ENCODE results near the gene KCNMB4.
A peak's percentile ranks its signal among the peaks of the same experiment; 100 is the strongest.

Gene KCNMB4

GRCh38 chr12:70365648-70366518 lies at the start of gene KCNMB4:
KCNMB4 (plus strand) TSS chr12:70366290; CDS start chr12:70366735, 445 bp downstream.
- peak; percentile 53 for DNase-seq (ENCODE audit: low spot score)

- no peak for DNase-seq (ENCODE audit: low spot score)
Observed at GRCh38 chr12:70317781-70318180, 48.3 kb upstream of the KCNMB4 start.

GRCh38 chr12:70319605-70320004 lies 46.5 kb upstream of the KCNMB4 start:
- DNase-seq (ENCODE audit: low spot score): no peak

- no peak for DNase-seq (ENCODE audit: low spot score)
Observed at GRCh38 chr12:70321191-70321590, 44.9 kb upstream of the KCNMB4 start.

- no peak for DNase-seq (ENCODE audit: low spot score)
Observed at GRCh38 chr12:70327541-70327940, 38.5 kb upstream of the KCNMB4 start.

- DNase-seq (ENCODE audit: low spot score): no peak
Observed at GRCh38 chr12:70329728-70330127, 36.4 kb upstream of the KCNMB4 start.

- DNase-seq (ENCODE audit: low spot score): peak; percentile 27
Observed at GRCh38 chr12:70330158-70330557, 35.9 kb upstream of the KCNMB4 start.

- DNase-seq (ENCODE audit: low spot score): peak; percentile 31
Observed at GRCh38 chr12:70332236-70332635, 33.9 kb upstream of the KCNMB4 start.

GRCh38 chr12:70334742-70335141 lies 31.3 kb upstream of the KCNMB4 start:
- no peak for DNase-seq (ENCODE audit: low spot score)

- no peak for DNase-seq (ENCODE audit: low spot score)
Observed at GRCh38 chr12:70338531-70338930, 27.6 kb upstream of the KCNMB4 start.

- no peak for DNase-seq (ENCODE audit: low spot score)
Observed at GRCh38 chr12:70351076-70351475, 15.0 kb upstream of the KCNMB4 start.

GRCh38 chr12:70353780-70354660 lies 12.1 kb upstream of the KCNMB4 start:
- no peak for DNase-seq (ENCODE audit: low spot score)

GRCh38 chr12:70354787-70355186 lies 11.3 kb upstream of the KCNMB4 start:
- DNase-seq (ENCODE audit: low spot score): no peak

GRCh38 chr12:70355972-70356371 lies 10.1 kb upstream of the KCNMB4 start:
- DNase-seq (ENCODE audit: low spot score): no peak

- no peak for DNase-seq (ENCODE audit: low spot score)
Observed at GRCh38 chr12:70359458-70360197, 6.5 kb upstream of the KCNMB4 start.

GRCh38 chr12:70360218-70360617 lies 5.9 kb upstream of the KCNMB4 start:
- no peak for DNase-seq (ENCODE audit: low spot score)

GRCh38 chr12:70364695-70365397 lies 1.2 kb upstream of the KCNMB4 start:
- DNase-seq (ENCODE audit: low spot score): no peak

- DNase-seq (ENCODE audit: low spot score): no peak
Observed at GRCh38 chr12:70365398-70365647, 767 bp upstream of the KCNMB4 start.

- DNase-seq (ENCODE audit: low spot score): peak; percentile 47
Observed at GRCh38 chr12:70366581-70367257, 629 bp downstream of the KCNMB4 start.

GRCh38 chr12:70367258-70368141 lies 1.4 kb downstream of the KCNMB4 start:
- no peak for DNase-seq (ENCODE audit: low spot score)
